HCEC 1CT (cell line): Measurements from ENCODE around the gene LY6G6F.

Experiments used
- DNase-seq: peaks from one replicate; pipeline ENCODE4 v3.0.0-alpha.2; 2017

Gene LY6G6F

DNA sequence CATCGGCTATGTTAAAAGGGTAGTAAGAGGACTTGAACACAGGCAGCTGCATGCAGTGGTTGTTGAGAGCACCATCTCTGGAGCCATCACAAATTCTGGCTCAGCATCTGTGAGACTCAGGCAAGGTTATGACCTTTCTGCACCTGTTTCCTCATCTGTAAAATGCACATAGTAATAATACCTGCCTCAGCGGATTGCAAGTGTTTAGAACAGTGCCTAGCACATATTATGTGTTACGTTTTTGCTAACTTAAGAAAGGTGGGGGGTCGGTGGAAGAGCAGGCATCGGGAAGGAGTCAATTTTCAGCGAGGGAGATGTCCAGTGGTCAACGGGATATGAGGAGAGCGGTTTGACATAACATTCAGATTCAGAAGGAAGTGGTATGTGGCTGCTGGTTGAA lies 28.7 kb upstream of the LY6G6F start:
- DNase-seq = no peak

DNA sequence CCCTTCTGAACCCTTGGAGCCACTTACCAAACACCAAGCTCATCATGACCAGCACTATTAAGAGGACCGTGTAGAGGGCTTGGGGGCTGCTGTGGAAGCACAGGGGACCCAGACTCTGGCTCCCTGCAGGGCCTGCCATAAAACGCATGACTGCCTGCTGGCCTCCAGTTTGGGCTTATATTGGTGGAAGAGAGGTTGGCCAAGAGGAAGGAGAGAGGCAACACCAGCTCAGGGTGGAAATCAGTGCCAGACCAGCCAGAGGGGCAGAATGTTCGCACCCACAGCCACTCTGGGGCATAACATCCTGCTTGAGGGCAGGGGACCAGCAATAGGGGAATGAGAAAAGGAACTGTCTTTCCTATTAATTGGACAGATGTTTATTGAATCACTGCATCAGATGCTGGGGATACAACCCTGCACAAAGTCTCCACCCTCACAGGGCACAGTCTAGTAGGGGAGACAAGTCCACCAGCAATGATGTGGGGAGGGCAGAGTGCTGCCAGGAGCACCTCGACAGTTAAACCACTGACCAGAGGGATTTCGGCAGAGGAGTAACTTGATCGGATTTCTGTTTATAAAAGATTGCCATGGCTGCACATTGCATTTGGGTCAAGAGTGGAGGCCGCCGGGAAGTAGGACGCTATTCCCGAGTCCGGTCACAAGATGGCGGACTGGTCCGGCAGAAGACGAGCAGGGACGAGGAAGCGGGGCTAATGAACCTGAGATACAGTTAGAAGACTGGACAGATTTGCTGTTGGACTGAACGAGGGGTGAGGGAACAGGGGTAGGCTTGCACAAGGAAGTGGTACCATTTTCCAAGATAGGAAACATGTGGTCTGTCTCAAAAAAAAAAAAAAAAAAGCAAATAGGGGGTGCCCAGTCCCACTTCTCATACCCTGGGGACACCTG lies 26.2 kb upstream of the LY6G6F start, which contains the start of gene LY6G5C:
LY6G5C (minus strand) TSS at position 842 of the 909 bp plus-strand sequence; CDS start at position 148, 694 bp downstream.
- peak; percentile 89 for DNase-seq

DNA sequence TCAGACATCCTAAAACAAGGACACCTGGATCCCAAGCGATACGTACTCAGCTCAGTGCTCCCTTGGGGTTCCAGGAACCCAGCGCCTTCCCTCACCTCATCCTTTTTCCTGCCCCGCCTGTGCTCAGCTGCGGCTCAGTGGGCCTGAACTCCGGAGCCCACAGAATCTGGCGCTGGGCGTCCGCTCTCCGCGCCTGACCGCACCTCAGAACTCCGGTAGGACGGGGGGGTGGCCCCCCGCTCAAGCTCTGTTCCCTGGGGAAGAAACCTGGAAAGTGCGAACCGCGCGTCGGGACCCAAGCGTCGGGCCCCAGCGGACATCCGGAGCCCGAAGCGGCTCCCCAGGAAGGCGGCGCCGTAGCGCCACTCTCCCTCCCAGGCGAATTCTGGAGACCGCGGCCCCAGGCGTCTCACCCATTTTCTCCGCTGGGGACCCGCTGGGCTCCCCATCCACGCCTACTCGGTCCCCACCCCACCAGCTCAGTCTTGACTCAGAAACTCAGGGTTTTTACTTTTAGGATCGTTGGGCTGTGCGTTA lies 25.5 kb upstream of the LY6G6F start:
- peak; percentile 47 for DNase-seq

DNA sequence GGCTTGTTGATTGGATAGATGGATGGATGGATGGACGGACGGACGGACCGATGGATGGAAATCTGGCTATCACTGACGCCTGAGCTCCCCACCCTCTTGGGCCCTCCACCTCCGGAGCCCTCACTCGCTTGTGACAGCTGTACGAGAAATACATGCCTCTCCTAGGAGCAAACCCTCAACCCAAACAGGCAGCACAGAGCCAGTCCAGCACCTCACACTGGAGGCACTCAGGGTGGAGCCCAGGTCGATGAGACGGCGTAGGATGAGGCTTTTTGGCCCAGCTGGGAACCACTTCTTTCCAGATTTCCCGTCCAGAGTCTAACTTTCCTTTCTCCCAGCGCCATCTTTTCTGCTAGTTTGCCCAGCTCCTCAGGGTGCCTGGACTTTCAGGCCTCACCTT lies 23.1 kb upstream of the LY6G6F start:
- DNase-seq = no peak

DNA sequence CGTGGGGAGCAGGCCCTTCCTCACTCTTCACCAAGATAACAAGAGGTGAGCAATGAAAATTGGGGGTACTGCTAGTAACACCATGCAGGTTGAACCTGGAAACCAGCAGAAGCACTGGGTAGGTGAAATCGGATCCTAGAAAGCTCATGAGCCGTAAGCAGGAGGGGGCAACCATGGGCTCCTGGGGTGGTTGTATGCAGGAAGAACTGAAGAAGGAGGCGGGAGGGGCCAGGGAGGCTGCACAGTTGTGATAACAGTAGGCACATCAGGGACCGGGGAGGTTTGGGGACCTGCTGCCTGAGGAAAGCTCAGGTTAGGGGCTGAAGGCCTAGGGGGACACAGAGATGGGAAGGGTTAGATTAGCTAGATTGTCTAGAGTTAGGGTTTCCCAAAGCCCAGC lies 20.2 kb upstream of the LY6G6F start:
- DNase-seq = no peak

DNA sequence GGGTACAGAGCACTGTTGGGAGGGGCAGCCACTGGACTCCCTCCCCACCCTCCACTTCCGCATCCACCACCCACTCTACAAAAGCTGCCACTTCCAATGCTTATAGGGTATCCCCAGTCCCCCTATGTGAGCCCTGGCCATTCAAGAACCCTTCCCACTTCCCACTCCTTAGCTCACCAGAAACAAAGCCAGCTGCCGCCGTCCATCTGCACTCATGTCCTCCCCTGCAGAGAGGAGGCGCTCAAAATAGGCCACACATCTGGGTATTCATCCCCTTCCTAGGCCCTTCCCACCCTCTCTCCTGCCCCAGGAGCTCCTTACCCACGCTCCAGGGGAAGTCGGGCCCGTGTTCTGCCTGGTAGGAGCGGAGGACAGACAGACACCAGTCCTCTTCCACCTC lies 19.3 kb upstream of the LY6G6F start:
- DNase-seq = no peak

DNA sequence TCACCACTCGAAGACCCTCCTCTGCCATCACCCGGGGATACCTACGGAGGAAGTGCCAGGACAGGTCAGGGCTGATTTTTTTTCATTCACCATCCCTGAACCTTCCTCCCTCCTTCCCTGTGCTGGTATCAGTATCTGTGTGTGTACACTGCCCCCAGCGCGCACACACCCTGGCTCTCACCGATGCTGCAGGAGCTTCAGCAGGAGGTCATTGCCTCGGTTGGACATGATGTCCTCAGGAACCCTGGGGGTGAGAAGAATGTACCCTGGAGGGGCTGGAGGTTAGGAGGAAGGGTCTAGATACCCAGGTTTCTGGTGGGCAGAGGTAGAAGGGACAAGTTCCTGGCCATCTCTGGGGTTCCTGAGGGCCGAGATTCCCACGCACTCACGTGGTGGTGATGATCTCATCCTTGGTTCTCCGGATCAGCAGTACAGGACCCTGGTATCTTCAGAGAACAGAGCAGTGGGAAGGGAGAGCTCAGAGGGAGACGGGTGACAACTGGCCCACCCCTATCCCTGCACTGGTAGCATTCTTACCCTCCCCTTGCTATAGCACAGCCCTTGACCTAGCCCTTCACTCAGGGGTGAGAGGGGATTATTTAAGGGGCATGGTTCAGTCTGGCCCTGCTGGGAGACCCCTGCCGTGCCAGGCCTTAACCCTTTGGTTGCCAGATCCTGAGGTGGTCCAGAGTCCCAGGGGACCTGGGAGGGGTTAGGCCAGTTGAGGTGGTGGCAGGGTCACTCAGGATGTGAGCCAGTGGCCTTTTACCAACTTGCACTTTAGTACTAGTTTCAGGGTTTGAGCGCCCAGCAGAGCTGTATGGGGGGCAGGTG lies 18.6 kb upstream of the LY6G6F start:
- no peak for DNase-seq

DNA sequence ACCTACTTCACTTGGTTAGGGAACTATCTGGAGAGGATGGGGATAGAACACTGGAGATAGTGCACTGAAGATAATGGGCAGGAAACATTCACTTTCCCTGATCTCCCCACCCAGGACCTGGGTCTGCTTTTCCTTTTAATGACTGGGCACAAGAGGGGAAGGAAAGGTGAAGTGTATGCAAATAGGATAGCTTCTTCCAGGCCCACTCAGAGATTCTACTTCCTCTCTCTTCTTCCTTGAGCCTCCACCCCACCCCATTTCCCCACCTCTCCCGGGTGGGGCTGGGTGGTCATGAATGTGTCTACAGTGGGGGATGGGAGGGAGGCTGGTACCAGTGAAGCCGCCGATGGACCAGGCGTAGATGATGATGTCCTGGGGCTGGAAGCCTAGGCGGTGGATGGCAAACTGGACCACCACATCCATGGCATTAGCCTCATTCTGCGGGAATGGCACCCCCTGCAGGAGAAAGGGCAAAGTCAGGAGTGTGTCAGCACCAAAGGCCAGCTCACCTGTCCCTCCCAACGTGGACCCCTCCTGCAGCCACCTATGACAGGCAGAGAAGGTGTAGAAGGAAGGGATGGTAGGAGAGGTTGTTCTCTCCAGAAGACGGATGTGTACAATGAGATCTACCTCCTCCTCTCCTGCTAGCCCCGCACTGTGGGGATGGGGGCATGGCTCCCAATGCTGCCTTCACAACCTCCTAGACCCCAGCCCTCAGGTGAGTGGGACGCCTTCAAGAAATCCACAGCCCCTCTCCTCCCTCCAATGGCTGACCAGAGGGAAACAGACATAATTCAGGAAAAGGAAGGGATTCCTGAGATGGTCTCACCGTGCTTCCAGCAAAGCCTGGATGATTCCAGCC lies 17.2 kb upstream of the LY6G6F start:
- no peak for DNase-seq

DNA sequence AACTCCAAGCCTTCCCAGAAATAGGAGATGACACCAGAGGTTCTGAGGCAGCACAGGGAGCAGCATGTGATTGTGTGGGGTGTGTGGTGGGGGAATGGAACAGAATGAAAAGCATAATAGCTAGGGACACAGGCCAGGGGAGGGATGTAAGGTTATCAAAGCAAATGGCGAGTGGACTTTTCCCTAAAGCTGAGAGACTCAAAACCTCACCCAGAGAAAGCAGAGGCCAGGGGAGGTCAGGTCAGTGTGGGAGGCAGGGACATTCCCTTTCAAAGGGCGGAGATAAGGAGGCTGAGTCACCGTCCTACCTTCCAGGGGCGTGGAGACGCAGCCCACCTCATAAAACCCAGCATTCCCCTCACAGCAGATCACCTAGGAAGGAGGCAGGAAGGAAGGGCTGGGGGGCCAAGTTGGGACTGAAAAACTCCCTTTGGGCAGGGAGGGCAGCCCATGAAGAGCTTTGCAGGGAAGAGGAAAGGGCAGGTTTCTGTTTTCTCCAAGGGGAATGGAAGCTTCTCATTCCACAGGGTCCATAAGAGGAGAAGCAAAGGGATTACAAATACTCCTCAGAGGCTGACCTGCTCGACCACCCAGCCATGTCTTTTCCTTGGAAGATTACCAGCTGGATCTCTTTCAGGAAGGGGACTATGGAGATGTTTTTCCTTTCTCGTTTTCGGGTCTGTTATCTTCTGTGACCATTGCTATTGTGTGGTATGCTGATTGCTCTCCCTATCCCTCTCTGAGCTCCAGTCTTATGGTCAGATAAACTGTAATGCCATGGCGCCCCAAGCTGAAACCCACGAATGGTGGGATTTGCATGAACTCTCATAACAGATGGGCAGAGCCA lies 16.2 kb upstream of the LY6G6F start:
- DNase-seq = no peak

DNA sequence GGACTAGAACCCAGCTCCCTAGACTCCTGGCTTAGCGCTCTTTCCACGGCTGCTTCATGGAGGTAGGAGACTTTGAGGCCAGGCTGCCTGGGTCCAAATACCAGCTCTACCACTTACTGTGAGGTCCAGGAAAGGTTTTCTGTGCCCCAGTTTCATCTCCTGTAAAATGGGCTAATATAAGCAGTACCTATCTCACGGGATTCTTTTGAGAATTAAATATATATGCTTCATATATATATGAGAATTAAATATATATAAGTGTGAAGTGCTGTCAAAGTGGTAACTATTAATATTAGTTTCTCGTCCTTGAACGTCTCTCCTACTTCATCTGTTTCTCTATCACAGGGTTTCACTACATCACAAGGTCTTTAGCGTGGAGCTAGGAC lies 15.6 kb upstream of the LY6G6F start:
- DNase-seq = no peak

DNA sequence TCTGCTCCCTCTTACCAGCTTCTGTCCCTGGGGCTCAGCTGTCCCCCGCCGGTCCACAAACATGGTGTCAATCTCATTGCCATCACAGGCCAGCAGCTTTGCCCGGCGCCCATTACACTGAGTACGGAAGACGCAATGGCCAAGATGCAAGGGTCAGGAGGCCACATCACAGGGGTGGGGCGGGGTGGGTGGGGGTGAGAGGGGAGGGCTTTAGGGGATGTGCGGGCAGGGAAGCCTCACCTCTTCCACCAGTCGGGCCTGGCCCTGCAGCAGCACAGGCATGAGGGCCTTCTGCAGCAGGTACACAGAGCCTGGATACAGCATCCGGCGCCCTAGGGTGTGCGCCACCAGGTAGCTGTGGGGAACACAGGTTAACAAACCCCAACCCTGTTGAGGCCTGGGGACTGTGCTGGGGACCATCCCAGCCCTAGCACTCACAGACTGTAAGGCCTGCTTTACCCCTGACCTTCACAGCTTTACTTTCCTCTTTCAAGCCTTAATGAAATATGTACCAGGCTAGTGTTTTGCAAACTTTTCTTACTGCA lies 15.0 kb upstream of the LY6G6F start:
- DNase-seq = no peak

DNA sequence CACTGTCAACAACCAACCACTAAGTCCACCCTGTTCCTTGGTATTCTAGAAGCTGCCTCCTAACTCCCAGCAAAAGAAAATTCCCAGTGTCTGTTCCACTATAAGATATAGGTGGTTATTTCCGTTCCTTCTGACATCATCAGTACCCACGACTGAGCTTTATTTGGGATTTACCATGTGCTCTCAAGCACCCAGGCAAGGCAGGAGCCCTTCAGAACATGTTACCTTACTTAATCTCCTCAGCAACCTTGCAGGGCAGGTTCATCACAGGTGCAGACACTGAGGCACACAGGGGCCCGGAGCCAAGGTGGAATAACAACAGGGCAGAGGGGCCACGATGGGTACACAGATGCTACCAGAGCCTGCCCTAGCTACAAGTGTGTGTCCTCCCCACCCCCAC lies 14.3 kb upstream of the LY6G6F start:
- no peak for DNase-seq

DNA sequence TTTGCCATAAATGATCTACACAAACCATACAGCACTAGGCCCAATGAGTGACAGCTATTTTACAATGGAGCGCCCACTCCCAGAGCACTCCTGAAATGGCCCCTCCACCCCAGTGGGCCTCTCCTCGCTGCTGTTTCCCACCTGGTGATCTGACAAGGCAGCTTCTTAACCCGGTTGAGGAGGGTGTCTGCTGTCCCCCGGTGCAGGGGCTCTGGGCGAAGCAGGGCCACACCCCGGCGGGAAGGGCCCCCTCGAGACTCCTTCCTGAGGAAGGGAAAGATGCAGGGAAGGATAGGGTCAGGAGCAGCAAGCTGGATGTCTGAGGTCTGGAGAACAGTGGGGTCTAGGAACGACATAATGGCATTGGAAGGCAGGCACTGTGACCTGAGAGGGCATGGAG lies 13.8 kb upstream of the LY6G6F start:
- DNase-seq = no peak

DNA sequence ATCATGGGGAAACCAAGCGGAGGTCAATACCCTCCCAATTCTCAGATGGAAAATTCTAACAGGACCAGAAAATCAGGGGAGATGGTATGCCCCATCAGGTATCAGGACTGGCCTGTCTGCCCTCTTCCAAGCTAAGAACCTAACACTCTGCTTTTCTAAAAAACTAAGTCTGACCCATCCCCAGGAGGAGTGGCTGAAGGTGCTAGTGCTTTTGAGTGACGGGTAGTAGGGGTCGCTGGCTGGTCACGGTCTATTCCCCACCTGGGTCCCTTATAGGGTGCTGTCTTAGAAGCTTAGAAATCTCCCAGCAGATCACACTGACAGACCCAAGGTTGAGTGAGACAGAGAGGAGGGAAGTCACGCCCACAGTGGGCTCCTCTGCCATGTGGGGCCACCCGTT lies 13.1 kb upstream of the LY6G6F start:
- no peak for DNase-seq

DNA sequence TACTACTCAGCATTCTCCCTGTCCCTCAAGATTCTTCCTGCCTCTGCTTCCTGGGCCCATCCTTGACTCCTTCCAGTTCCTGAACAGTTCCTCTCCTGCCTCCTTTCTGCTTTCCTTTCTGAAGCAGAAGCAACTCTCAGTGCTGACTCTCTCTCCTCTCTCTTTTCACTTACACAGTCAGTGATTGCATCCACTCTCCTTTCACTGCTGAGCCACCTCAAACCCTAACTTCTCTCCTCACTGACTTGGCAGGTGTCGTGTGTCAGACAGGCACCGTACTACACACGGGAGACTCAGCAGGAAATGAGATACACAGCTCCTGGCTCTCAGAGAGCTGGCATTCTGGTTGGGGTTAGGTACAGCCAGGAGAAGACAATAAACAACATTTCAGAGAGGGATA lies 9.1 kb upstream of the LY6G6F start:
- no peak for DNase-seq

DNA sequence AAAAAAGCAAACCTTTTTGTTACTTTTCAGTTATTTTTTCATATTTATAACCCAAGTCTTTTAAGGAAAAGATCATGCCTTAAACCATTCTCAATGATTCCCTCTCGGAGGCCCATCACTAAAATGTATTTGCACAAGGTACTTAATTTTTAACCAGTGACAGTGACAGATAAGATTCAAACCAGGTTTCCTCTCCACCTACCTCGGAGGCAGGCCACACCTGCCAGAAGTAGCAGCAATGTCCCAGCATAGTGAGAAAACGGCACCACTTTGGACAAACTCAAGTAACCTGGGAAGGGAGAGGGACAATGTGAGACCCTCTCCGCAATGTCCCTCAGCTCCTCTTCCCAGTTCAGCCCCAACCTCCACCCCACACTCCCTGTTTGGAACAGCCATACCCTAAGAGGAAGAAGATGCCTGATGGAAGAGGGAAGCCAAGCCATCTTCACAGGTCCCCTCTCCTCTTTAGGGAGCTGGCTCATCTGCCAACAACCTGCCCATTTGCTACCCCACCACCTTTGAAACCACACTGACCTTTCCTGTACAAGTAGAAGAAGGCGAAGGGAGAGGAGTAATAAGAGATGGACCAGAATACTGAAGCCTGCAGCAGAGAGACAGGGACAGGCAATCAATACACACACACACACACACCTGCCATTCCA lies 5.8 kb upstream of the LY6G6F start:
- no peak for DNase-seq

DNA sequence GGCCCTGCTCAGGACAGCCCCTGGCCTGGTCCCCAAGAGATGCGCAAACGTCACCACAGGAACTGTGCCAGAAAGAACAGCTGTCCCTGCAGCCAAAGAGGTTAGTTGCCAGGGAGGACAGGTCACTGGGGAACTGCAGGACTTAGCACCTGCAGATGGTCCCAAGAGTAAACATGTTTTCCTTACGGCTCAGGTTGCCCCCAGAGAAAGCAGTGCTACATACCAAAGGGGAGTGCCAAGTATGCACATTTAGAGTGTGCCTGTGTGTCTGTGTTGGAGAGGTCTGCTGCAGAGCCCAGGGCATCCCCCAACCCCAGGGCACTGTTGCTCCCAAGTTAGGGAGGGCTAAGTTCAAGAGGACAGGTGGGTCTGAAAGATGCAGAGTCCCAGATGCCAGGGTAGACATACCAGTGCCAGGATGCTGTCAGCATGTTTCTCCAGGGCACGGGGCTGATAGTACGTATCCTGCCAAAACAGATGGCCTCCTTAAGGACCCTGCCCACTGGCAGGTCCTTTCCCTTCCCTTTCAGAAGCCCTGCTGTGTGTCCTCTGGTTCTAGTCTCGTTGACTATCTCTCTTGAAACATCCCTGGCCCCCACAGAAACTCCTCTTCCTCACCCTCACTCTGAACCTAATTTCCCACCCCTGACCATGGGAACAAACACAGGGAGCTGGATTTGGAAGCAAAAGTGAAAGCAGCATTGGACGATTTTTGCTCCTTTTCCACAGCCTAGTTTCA lies 4.8 kb upstream of the LY6G6F start:
- no peak for DNase-seq

DNA sequence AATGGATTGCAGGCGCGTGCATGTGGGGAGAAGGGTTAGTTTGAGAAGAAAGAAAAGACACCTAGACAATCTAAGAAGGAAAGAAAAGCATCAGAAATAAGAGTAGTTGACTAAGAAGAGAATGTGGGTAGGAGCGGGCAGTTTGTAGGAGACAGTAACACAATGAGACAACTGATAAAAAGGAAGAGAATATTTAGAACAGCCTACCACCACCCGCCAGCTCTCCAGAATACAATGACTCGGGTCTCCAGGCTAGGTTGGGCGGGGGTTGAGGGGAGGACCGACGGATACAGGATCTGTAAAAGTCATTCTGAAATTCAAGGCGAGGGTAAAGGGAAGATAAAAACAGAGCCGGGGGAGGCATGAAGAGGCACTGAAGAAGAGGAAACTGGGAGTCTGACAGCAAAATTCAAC lies 4.3 kb upstream of the LY6G6F start:
- no peak for DNase-seq

DNA sequence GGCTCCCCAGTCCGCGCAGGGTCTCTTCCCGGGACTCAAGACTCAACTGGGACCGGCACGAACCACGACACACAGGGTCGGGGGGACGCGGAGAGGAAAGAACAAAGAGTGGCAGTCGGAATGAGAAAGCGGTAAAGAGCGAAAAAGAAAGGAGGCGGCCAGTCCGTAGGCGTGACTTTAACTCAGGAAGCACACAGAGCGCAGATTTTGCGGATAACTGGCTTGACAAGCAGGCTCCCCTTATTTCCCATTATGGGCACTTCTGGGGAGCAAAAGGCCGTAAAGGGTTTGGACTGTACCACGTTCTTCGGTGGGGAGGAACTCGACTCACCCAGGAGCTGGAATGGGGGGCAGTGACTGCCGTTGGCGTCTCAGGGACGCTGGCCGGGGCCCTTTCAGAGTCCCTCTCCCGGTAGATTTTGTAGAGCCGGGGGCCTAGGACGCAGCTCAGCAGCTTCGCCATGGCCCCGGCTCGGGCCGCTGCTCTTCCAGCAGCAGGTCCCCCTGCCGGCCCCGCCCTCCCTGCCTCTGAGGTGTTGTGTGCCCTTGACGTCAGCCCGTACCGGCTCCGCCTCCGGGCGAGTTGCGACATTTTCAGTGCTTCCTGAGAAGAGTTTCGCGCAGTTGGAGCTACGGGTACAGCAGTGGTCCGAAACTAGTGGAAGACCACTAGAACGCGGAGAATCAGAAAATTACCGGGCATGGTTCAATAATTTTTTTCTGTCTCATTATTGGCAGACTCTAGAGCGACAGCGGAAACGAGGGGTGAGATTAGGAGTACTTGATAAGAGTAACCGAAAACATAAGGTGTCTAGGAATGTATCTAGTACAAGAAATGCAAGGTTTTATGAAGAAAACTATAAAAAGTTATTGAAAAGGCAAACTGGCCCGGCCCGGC lies 3.6 kb upstream of the LY6G6F start, which contains the start of gene ABHD16A:
ABHD16A (minus strand) TSS at position 506 of the 898 bp plus-strand sequence; CDS start at position 463, 43 bp downstream.
- DNase-seq = peak; percentile 98
